ENCODE measurements around the gene RAD23B. TPM values are rescaled to one million over a fixed set of nuclear protein-coding genes. Genes with fewer than 3 reads are reported as not detected.

Gene RAD23B
- total RNA-seq, 1 experiment from 2014 or later: 114 TPM

DNA sequence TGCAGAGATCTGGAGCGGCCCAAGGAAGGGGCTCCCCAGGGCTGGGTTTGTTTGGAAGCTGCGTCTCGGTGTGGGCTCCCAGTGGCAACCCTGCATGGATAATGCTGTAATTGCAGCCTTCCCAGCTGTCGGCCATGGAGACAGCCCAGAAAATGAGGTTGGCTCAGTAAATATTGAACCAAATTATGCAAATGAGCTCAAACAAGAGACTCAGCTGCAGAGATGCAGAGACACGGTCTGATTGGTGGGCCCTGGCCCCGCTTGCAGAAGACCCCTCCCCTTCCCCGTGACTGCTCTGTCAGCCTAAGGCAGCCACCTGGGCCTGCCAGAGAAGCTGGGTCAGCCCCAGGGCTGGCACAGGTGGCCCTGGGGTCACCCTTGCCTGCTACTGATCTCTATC, 75.9 kb downstream of the RAD23B start:
- POLR2A ChIA-PET: no interaction called here
- TF ChIP-seq SIN3A (IDR thresholded peaks at IDR 0.05; ENCODE audit: borderline replicate concordance, insufficient read depth, low read depth, low read length): no peak
- TF ChIP-seq, protein P1, sequence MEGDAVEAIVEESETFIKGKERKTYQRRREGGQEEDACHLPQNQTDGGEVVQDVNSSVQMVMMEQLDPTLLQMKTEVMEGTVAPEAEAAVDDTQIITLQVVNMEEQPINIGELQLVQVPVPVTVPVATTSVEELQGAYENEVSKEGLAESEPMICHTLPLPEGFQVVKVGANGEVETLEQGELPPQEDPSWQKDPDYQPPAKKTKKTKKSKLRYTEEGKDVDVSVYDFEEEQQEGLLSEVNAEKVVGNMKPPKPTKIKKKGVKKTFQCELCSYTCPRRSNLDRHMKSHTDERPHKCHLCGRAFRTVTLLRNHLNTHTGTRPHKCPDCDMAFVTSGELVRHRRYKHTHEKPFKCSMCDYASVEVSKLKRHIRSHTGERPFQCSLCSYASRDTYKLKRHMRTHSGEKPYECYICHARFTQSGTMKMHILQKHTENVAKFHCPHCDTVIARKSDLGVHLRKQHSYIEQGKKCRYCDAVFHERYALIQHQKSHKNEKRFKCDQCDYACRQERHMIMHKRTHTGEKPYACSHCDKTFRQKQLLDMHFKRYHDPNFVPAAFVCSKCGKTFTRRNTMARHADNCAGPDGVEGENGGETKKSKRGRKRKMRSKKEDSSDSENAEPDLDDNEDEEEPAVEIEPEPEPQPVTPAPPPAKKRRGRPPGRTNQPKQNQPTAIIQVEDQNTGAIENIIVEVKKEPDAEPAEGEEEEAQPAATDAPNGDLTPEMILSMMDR (IDR thresholded peaks at IDR 0.05): no peak
- no peak for ATAC-seq

DNA sequence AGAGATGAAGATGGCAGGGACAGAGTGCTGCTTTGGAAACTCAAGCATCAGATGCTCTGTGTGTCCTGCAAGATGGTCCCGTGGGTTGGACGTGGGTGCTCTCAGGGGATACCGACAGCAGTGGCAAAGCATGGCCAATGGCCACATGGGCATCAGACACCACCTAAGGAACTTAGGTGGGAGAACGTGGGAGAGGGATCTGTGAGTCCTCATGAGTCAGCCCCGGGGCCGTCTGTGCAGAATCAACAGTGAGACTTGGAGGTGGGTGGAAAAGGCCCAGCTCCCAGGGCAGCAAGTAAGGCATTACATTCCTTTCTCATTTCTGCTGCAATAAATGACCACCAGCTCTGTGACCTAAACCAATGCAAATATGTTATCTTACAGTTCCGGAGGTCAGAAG, 77.0 kb downstream of the RAD23B start:
- Histone ChIP-seq H3K27ac (ENCODE audit: low read length) (no peak overlapping the region), H3K9me3 (ENCODE audit: control insufficient read depth, insufficient read depth, low read depth, low read length) (no peaks in the 10 kb centered on the region), H3K4me3 (ENCODE audit: low read depth in 2 of 2, low read length in 2 of 2) (no peak overlapping the region), H3K4me1 (ENCODE audit: control insufficient read depth, insufficient read depth, low read length) (no peaks in the 10 kb centered on the region), H3K27me3 (ENCODE audit: control insufficient read depth, insufficient read depth, low read length) (no peaks in the 10 kb centered on the region), H3K36me3 (ENCODE audit: control insufficient read depth, insufficient read depth, low read length) (no peaks in the 10 kb centered on the region)
- ChIA-PET POLR2A (no interaction called here), CTCF (no interaction called here)
- TF ChIP-seq, protein P2, sequence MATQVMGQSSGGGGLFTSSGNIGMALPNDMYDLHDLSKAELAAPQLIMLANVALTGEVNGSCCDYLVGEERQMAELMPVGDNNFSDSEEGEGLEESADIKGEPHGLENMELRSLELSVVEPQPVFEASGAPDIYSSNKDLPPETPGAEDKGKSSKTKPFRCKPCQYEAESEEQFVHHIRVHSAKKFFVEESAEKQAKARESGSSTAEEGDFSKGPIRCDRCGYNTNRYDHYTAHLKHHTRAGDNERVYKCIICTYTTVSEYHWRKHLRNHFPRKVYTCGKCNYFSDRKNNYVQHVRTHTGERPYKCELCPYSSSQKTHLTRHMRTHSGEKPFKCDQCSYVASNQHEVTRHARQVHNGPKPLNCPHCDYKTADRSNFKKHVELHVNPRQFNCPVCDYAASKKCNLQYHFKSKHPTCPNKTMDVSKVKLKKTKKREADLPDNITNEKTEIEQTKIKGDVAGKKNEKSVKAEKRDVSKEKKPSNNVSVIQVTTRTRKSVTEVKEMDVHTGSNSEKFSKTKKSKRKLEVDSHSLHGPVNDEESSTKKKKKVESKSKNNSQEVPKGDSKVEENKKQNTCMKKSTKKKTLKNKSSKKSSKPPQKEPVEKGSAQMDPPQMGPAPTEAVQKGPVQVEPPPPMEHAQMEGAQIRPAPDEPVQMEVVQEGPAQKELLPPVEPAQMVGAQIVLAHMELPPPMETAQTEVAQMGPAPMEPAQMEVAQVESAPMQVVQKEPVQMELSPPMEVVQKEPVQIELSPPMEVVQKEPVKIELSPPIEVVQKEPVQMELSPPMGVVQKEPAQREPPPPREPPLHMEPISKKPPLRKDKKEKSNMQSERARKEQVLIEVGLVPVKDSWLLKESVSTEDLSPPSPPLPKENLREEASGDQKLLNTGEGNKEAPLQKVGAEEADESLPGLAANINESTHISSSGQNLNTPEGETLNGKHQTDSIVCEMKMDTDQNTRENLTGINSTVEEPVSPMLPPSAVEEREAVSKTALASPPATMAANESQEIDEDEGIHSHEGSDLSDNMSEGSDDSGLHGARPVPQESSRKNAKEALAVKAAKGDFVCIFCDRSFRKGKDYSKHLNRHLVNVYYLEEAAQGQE (IDR thresholded peaks at IDR 0.05; ENCODE audit: insufficient read depth in 1 of 2, low read depth in 2 of 2, low read length in 1 of 2): no peak
- TF ChIP-seq, protein P1 (IDR thresholded peaks at IDR 0.05): no peak
- TF ChIP-seq POLR2AphosphoS5 (IDR thresholded peaks at IDR 0.05; ENCODE audit: low read depth, low read length): no peak
- TF ChIP-seq TCF7L2 (IDR thresholded peaks at IDR 0.05; ENCODE audit: low read depth, low read length): no peak
- no peak for TF ChIP-seq SIN3A (IDR thresholded peaks at IDR 0.05; ENCODE audit: borderline replicate concordance, insufficient read depth, low read depth, low read length)
- ATAC-seq: no peak
- in situ Hi-C loops (cut with HindIII; ENCODE audit: low pct_unique_long_range_greater_than_20kb, low sequenced_read_pairs) (no loop called here), intact Hi-C loops (cut with micrococcal nuclease; ENCODE audit: unreplicated experiment) (no loop called here)
- BruUV-seq (replicated peaks): no TSS peak
- no peak for DNase-seq (ENCODE audit: low read depth, low spot score)

More for the DNA sequence above, 75.9 kb downstream of the RAD23B start:
- in situ Hi-C loops (cut with HindIII; ENCODE audit: low pct_unique_long_range_greater_than_20kb, low sequenced_read_pairs) (no loop called here), intact Hi-C loops (cut with micrococcal nuclease; ENCODE audit: unreplicated experiment) (no loop called here)
- no peaks in the 10 kb centered on the region for H3K36me3 ChIP-seq (ENCODE audit: control insufficient read depth, insufficient read depth, low read length)
- no peaks in the 10 kb centered on the region for H3K9me3 ChIP-seq (ENCODE audit: control insufficient read depth, insufficient read depth, low read depth, low read length)
- H3K27me3 ChIP-seq (ENCODE audit: control insufficient read depth, insufficient read depth, low read length): no peaks in the 10 kb centered on the region
- CTCF ChIA-PET: no interaction called here
- DNase-seq (ENCODE audit: low read depth, low spot score): no peak
- no peak overlapping the region for H3K27ac ChIP-seq (ENCODE audit: low read length)
- BruUV-seq (replicated peaks): no TSS peak
- no peak overlapping the region for H3K4me3 ChIP-seq (ENCODE audit: low read depth in 2 of 2, low read length in 2 of 2)
- no peaks in the 10 kb centered on the region for H3K4me1 ChIP-seq (ENCODE audit: control insufficient read depth, insufficient read depth, low read length)

DNA sequence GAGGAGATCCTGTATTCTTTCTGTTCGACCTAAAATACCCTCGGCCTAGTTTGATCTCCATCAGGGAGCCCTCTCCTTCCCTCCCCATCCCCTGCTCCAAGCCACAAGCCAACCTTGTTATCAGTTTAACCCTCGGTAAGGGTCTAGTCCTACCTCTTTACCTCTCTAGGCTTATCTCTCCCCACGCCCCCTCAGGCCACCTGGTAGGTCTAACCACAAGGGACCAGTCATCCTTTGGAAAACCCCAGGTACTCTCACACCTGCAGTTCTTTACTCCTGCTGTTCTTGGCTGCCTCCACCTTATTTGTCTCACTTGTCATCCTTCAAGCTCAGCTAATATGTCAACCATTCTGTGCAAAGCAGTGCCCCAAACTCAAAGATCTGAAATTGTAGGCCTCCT, 78.7 kb downstream of the RAD23B start:
- Histone ChIP-seq H3K4me3 (ENCODE audit: low read depth in 2 of 2, low read length in 2 of 2) (no peak overlapping the region), H3K9me3 (ENCODE audit: control insufficient read depth, insufficient read depth, low read depth, low read length) (no peaks in the 10 kb centered on the region), H3K4me1 (ENCODE audit: control insufficient read depth, insufficient read depth, low read length) (no peaks in the 10 kb centered on the region), H3K27me3 (ENCODE audit: control insufficient read depth, insufficient read depth, low read length) (no peaks in the 10 kb centered on the region), H3K36me3 (ENCODE audit: control insufficient read depth, insufficient read depth, low read length) (no peaks in the 10 kb centered on the region), H3K27ac (ENCODE audit: low read length) (no peak overlapping the region)
- no TSS peak for BruUV-seq (replicated peaks)
- TF ChIP-seq, protein P2 (IDR thresholded peaks at IDR 0.05; ENCODE audit: insufficient read depth in 1 of 2, low read depth in 2 of 2, low read length in 1 of 2): no peak
- TF ChIP-seq TCF7L2 (IDR thresholded peaks at IDR 0.05; ENCODE audit: low read depth, low read length) (no peak), SIN3A (IDR thresholded peaks at IDR 0.05; ENCODE audit: borderline replicate concordance, insufficient read depth, low read depth, low read length) (no peak), POLR2AphosphoS5 (IDR thresholded peaks at IDR 0.05; ENCODE audit: low read depth, low read length) (no peak)
- TF ChIP-seq, protein P1 (IDR thresholded peaks at IDR 0.05): no peak
- ATAC-seq (no peak), DNase-seq (ENCODE audit: low read depth, low spot score) (no peak)
- CTCF ChIA-PET: no interaction called here
- intact Hi-C loops (cut with micrococcal nuclease; ENCODE audit: unreplicated experiment): no loop called here
- in situ Hi-C loops (cut with HindIII; ENCODE audit: low pct_unique_long_range_greater_than_20kb, low sequenced_read_pairs): no loop called here
- POLR2A ChIA-PET: no interaction called here
